Umbilical cord (tissue), 1 donor: ENCODE measurements around the gene TSC22D3. TPM values are rescaled to one million over a fixed set of nuclear protein-coding genes. Genes with fewer than 3 reads are reported as not detected.

ENCODE experiments used
- total RNA-seq: library from RNA; depleted of rRNA; stranded (reverse); fragments of >200 nt; gene quantifications from one replicate; pipeline ENCODE4 v1.2.3, GENCODE V29; 2014; ENCODE audit warnings: low replicate concordance; ENCODE audit not compliant: insufficient read depth

TSC22D3 gene
- total RNA-seq, 1 donor from 2014 or later, result 214 TPM

Other genes with a start within 250 kb of the TSC22D3 start
- 6.5 TPM for gene PRPS1, start 147.3 kb downstream of the TSC22D3 start, total RNA-seq
- gene NCBP2L, start 1.9 kb upstream of the TSC22D3 start, total RNA-seq, result not detected
- gene MID2, start 50.1 kb upstream of the TSC22D3 start, total RNA-seq, result 58.0 TPM
- gene TEX13B, start 206.6 kb upstream of the TSC22D3 start, total RNA-seq, result 1.2 TPM